Activated T-cell treated with anti-CD3 and anti-CD28 coated beads for 4 hours (primary cell): Measurements from ENCODE around the gene AMZ1.

Experiments used
- DNase-seq: peaks from one replicate; pipeline ENCODE4 v3.0.0-alpha.2; 2020

The AMZ1 gene

GRCh38 chr7:2651847-2652735, 35.9 kb upstream of the AMZ1 start:
- DNase-seq, result no peak

- no peak for DNase-seq
Observed at GRCh38 chr7:2652736-2653060, 35.3 kb upstream of the AMZ1 start.

GRCh38 chr7:2654059-2654458, 33.9 kb upstream of the AMZ1 start:
- DNase-seq, result no peak

- no peak for DNase-seq
Observed at GRCh38 chr7:2655870-2656614, 32.0 kb upstream of the AMZ1 start.

GRCh38 chr7:2657208-2657607, 30.8 kb upstream of the AMZ1 start:
- DNase-seq, result no peak

- DNase-seq, result no peak
Observed at GRCh38 chr7:2657920-2658671, 29.9 kb upstream of the AMZ1 start.

GRCh38 chr7:2658941-2659340, 29.1 kb upstream of the AMZ1 start:
- no peak for DNase-seq

GRCh38 chr7:2659556-2660358, 28.2 kb upstream of the AMZ1 start:
- no peak for DNase-seq

GRCh38 chr7:2660359-2661095, 27.5 kb upstream of the AMZ1 start:
- DNase-seq, result no peak

GRCh38 chr7:2661096-2661449, 26.9 kb upstream of the AMZ1 start:
- no peak for DNase-seq

- DNase-seq, result no peak
Observed at GRCh38 chr7:2661602-2662272, 26.3 kb upstream of the AMZ1 start.

- DNase-seq, result no peak
Observed at GRCh38 chr7:2662273-2663120, 25.5 kb upstream of the AMZ1 start.

- no peak for DNase-seq
Observed at GRCh38 chr7:2663121-2663886, 24.7 kb upstream of the AMZ1 start.

GRCh38 chr7:2663960-2664359, 24.0 kb upstream of the AMZ1 start:
- DNase-seq, result no peak

- no peak for DNase-seq
Observed at GRCh38 chr7:2665359-2665791, 22.6 kb upstream of the AMZ1 start.

- DNase-seq, result no peak
Observed at GRCh38 chr7:2666155-2666554, 21.8 kb upstream of the AMZ1 start.

- no peak for DNase-seq
Observed at GRCh38 chr7:2666588-2667250, 21.3 kb upstream of the AMZ1 start.

GRCh38 chr7:2667843-2668242, 20.2 kb upstream of the AMZ1 start:
- DNase-seq, result no peak

GRCh38 chr7:2668401-2668800, 19.6 kb upstream of the AMZ1 start:
- DNase-seq, result no peak
